DMS79 (cell line): ENCODE measurements around the gene SIGLEC11.
"Not testable (repeated sequence)": the region's sequence is repeated elsewhere in the genome, so short reads cannot be mapped to it uniquely, and the experiment has no call there.

Experiments
- DNase-seq: peaks from one replicate; lab custom pipeline; 2025; lab: John Stamatoyannopoulos, UW

SIGLEC11 gene

GRCh38 chr19:49950956-49951526 lies 9.9 kb downstream of the SIGLEC11 start:
- DNase-seq: no peak

- DNase-seq: no peak
Measured at GRCh38 chr19:49950590-49950948, 10.4 kb downstream of the SIGLEC11 start.

- DNase-seq: no peak
Measured at GRCh38 chr19:49949742-49950589, 11.0 kb downstream of the SIGLEC11 start.

- DNase-seq: no peak
Measured at GRCh38 chr19:49946415-49946814, 14.6 kb downstream of the SIGLEC11 start.

GRCh38 chr19:49944567-49944966 lies 16.4 kb downstream of the SIGLEC11 start:
- DNase-seq: not testable (repeated sequence)

- DNase-seq: no peak
Measured at GRCh38 chr19:49940482-49940791, 20.5 kb downstream of the SIGLEC11 start.

GRCh38 chr19:49939721-49940481 lies 21.1 kb downstream of the SIGLEC11 start:
- DNase-seq: no peak

- no peak for DNase-seq
Measured at GRCh38 chr19:49938662-49939061, 22.3 kb downstream of the SIGLEC11 start.

- peak; percentile 52 for DNase-seq
Measured at GRCh38 chr19:49937750-49938381, 23.1 kb downstream of the SIGLEC11 start.

GRCh38 chr19:49936549-49936948 lies 24.4 kb downstream of the SIGLEC11 start:
- DNase-seq: no peak

GRCh38 chr19:49933643-49934042 lies 27.3 kb downstream of the SIGLEC11 start:
- DNase-seq: no peak

- DNase-seq: no peak
Measured at GRCh38 chr19:49932731-49933131, 28.2 kb downstream of the SIGLEC11 start.

- no peak for DNase-seq
Measured at GRCh38 chr19:49932041-49932451, 28.9 kb downstream of the SIGLEC11 start.

- no peak for DNase-seq
Measured at GRCh38 chr19:49931293-49932040, 29.5 kb downstream of the SIGLEC11 start.

- DNase-seq: no peak
Measured at GRCh38 chr19:49930483-49931011, 30.4 kb downstream of the SIGLEC11 start.

GRCh38 chr19:49929611-49930482 lies 31.1 kb downstream of the SIGLEC11 start:
- DNase-seq: peak; percentile 91

- DNase-seq: peak; percentile 91
Measured at GRCh38 chr19:49929121-49929610, 31.8 kb downstream of the SIGLEC11 start, which contains the start of the genes ATF5 and NUP62. Gene ATF5, plus strand, starts transcription at chr19:49929205. Its CDS starts 1,646 bp downstream, at chr19:49930851. Gene NUP62, minus strand, starts transcription at chr19:49929504. Its CDS starts 19,697 bp downstream, at chr19:49909807.

- no peak for DNase-seq
Measured at GRCh38 chr19:49927526-49928264, 33.3 kb downstream of the SIGLEC11 start.

GRCh38 chr19:49926515-49926914 lies 34.5 kb downstream of the SIGLEC11 start:
- no peak for DNase-seq
